OCI-LY7 (cell line): ENCODE measurements around the gene GPHA2. TPM values are rescaled to one million over a fixed set of nuclear protein-coding genes. Genes with fewer than 3 reads are reported as not detected.

Experiments used
- BruUV-seq: library from RNA; stranded (reverse); fragments of 400-500 nt; replicated peaks from 2 replicates; lab custom pipeline; 2021; lab: Mats Ljungman, UMichigan
- CTCF ChIA-PET: fragments of 300-600 bp; sonication (Branson Sonifier 250); formaldehyde crosslinking; loops from one replicate; lab custom pipeline; 2022; ENCODE audit warnings: antibody characterized with exemption; ENCODE audit not compliant: unreplicated experiment; lab: Charles Lee
- POLR2A ChIA-PET: fragments of 300-600 bp; sonication (Branson Sonifier 250); formaldehyde crosslinking; loops from one replicate; lab custom pipeline; 2022; ENCODE audit warnings: antibody characterized with exemption; lab: Charles Lee
- DNase-seq: peaks from one replicate; pipeline ENCODE4 v3.0.0-alpha.2; 2015; ENCODE audit warnings: low spot score
- H2AFZ ChIP-seq: fragments of 200-600 bp; sonication (generic), shearing (Covaris generic); 2 replicates; pipeline ENCODE4 v1.6.1; 2014; ENCODE audit warnings: mild to moderate bottlenecking, antibody characterized with exemption, low read length, moderate library complexity
- H3K27ac ChIP-seq: fragments of 200-600 bp; sonication (generic); 2 replicates; pipeline ENCODE4 v1.5.1; 2014; ENCODE audit warnings: mixed run types, low read depth, mild to moderate bottlenecking, moderate library complexity, low read length, inconsistent platforms; ENCODE audit not compliant: poor library complexity, severe bottlenecking
- H3K36me3 ChIP-seq: fragments of 200-600 bp; sonication (generic); 2 replicates; pipeline ENCODE4 v1.6.1; 2014; ENCODE audit warnings: mild to moderate bottlenecking, antibody characterized with exemption, low read length, moderate library complexity, mixed read lengths; ENCODE audit not compliant: insufficient read depth
- H3K4me1 ChIP-seq: fragments of 200-600 bp; sonication (generic); 2 replicates; pipeline ENCODE4 v1.5.1; 2014; ENCODE audit warnings: mild to moderate bottlenecking, low read length; ENCODE audit not compliant: insufficient read depth, poor library complexity, severe bottlenecking
- H3K4me2 ChIP-seq: fragments of 200-600 bp; sonication (generic); 2 replicates; pipeline ENCODE4 v1.6.1; 2014; ENCODE audit warnings: mild to moderate bottlenecking, low read length
- H3K4me3 ChIP-seq: fragments of 200-600 bp; sonication (generic); 2 replicates; pipeline ENCODE4 v1.5.1; 2014; ENCODE audit warnings: mild to moderate bottlenecking, low read depth, low read length; ENCODE audit not compliant: poor library complexity, severe bottlenecking
- H3K79me2 ChIP-seq: fragments of 200-600 bp; sonication (generic); 2 replicates; pipeline ENCODE4 v1.6.1; 2016; ENCODE audit warnings: low read depth, mild to moderate bottlenecking, low read length, moderate library complexity, mixed read lengths; ENCODE audit not compliant: insufficient read depth
- H3K9me2 ChIP-seq: fragments of 200-600 bp; sonication (generic); 2 replicates; pipeline ENCODE4 v1.6.1; 2016; ENCODE audit warnings: mild to moderate bottlenecking, low read length, mixed read lengths; ENCODE audit not compliant: insufficient read depth
- H3K9me3 ChIP-seq: fragments of 200-600 bp; sonication (generic); 2 replicates; pipeline ENCODE4 v1.6.1; 2014; ENCODE audit warnings: mild to moderate bottlenecking, mixed run types, low read length, mixed read lengths
- H4K20me1 ChIP-seq: fragments of 200-600 bp; sonication (generic); 2 replicates; pipeline ENCODE4 v1.6.1; 2014; ENCODE audit warnings: mild to moderate bottlenecking, antibody characterized with exemption, low read length, moderate library complexity, mixed read lengths; ENCODE audit not compliant: insufficient read depth
- CTCF ChIP-seq: fragments of 200-600 bp; sonication (generic); conservative IDR thresholded peaks from 2 replicates; pipeline ENCODE4 v1.5.1; 2014; ENCODE audit warnings: mild to moderate bottlenecking, antibody characterized with exemption, low read length, moderate library complexity, mixed read lengths
- EZH2phosphoT487 ChIP-seq: fragments of 200-600 bp; sonication (generic); IDR thresholded peaks from 2 replicates; pipeline ENCODE4 v1.6.1; 2018; ENCODE audit warnings: low read depth, borderline replicate concordance, mild to moderate bottlenecking, mixed run types, antibody characterized with exemption, low read length, moderate library complexity, mixed read lengths
- intact Hi-C: fragments of 100-400 bp; cut with micrococcal nuclease; formaldehyde crosslinking; loops from one replicate; pipeline ENCODE4 v1.10.0; 2022; ENCODE audit not compliant: unreplicated experiment
- total RNA-seq, 2 experiments: library from RNA; depleted of rRNA in 1 of 2; stranded (reverse); fragments of >200 nt in 1 of 2; shearing (Covaris generic) in 1 of 2; gene quantifications; 2 replicates each; pipeline ENCODE4 v1.2.3, GENCODE V29; 2014 to 2022

Gene GPHA2
- total RNA-seq, 2 experiments from 2014 or later, result not detected

DNA sequence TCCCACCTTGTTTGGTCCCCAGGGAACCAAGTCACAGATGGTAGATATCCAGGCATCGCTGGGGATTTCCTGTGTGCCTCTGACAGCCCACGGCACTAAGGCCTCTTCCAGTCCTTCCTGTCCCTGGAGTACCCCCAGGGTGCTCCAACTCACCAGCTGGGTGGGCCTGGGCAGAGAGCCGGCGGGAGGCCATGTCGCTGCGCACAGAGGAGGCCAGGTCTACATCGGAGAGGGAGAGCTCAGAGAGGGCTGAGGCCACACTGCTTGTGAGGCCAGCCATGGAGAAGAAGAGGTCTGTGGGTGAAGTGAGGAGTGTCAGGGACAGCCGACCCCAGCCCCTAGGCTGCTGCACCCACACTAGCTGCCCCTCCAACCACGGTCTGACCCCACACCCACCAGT, 24.0 kb downstream of the GPHA2 start:
- no peak for DNase-seq
- Histone ChIP-seq H4K20me1 (no peaks in the 10 kb centered on the region), H2AFZ (no peak overlapping the region), H3K79me2 (peaks cover 9% of the 10 kb centered on the region; the same call in 1 of the 2 replicates), H3K27ac (no peak overlapping the region), H3K4me3 (no peak overlapping the region), H3K9me3 (no peaks in the 10 kb centered on the region), H3K4me2 (no peak overlapping the region), H3K4me1 (peaks cover 11% of the 10 kb centered on the region), H3K9me2 (no peaks in the 10 kb centered on the region), H3K36me3 (peaks cover 53% of the 10 kb centered on the region)
- intact Hi-C loops, result loop anchor here (10.0 kb wide), 1 partner anchor 173 kb away; the partner anchor contains the start of genes CDCA5 and ZFPL1
- ChIA-PET CTCF (no interaction called here), POLR2A (interaction anchor here (0.6 to 1.0 kb wide), 2 partner anchors 164 to 464 kb away, joined by 3 to 4 read pairs; no protein-coding TSS in a partner anchor)
- no TSS peak for BruUV-seq
- no peak for TF ChIP-seq CTCF

DNA sequence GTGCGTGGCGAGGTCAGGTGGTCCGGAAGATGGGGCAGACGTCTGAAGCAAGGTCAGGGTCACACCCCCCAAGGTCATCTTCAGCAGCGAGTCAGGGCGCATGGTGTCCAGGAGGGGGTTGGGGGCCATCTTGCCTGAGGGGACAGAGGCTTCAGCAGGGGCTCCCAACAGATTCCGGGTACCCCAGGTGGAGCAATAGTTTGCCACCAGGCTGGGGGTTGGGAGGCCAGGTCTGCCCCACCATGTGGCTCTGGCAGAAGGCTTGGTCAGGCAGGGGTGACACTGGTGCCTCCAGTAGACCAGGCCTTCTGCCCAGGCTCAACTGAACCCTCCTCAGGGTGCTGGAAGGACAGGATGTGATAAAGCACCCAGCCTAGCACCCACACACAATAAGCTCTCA, 24.6 kb downstream of the GPHA2 start:
- H3K79me2 ChIP-seq, result peaks cover 4% of the 10 kb centered on the region; the same call in 1 of the 2 replicates
- H3K9me3 ChIP-seq, result no peaks in the 10 kb centered on the region
- ChIA-PET CTCF (no interaction called here), POLR2A (interaction anchor here (0.6 to 1.0 kb wide), 2 partner anchors 164 to 464 kb away, joined by 3 to 4 read pairs; no protein-coding TSS in a partner anchor)
- TF ChIP-seq CTCF, result no peak
- no peak for TF ChIP-seq EZH2phosphoT487
- no peak overlapping the region for H2AFZ ChIP-seq
- H3K9me2 ChIP-seq, result no peaks in the 10 kb centered on the region
- intact Hi-C loops, result loop anchor here (10.0 kb wide), 1 partner anchor 174 kb away; the partner anchor contains the start of genes CDCA5 and ZFPL1
- DNase-seq, result no peak
- no TSS peak for BruUV-seq
- H3K27ac ChIP-seq, result no peak overlapping the region
- H3K4me3 ChIP-seq, result no peak overlapping the region
- no peak overlapping the region for H3K4me2 ChIP-seq
- peaks cover 11% of the 10 kb centered on the region for H3K4me1 ChIP-seq
- no peaks in the 10 kb centered on the region for H4K20me1 ChIP-seq
- H3K36me3 ChIP-seq, result peaks cover 58% of the 10 kb centered on the region

DNA sequence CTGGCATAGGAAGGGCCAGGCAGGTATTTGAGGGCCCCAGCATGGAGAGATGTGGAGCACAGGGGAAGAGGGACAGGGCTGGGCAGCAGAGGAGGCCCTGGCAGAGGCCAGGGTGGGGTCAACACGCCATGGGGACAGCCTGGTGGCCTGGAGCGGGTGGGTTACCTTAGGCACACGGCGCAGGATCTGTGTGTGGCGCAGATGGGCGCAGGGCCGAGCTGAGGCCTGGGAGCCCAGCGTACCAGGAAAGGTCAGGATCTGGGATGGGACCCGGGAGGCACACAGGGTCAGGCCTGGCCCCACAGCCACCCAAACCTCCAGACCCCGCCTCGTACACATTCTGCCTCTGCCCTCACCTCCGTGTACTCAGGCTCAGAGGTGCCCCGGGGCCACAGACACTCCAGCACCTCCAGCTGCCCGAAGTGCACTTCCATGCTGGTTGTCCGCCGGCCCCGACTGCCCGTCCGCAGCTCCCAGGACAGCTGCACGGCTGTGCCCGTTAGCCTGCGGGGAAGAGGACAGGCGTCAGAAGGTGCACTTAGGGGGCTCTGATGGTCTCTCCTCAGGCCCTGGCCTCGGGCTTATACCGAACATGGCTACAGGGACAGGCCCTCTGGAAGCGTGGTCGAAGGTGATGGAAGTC, 25.1 kb downstream of the GPHA2 start:
- H3K4me1 ChIP-seq, result peaks cover 6% of the 10 kb centered on the region
- intact Hi-C loops, result loop anchor here (10.0 kb wide), 1 partner anchor 174 kb away; the partner anchor contains the start of genes CDCA5 and ZFPL1
- H3K4me3 ChIP-seq, result no peak overlapping the region
- peaks cover 64% of the 10 kb centered on the region for H3K36me3 ChIP-seq
- CTCF ChIA-PET, result no interaction called here
- no peaks in the 10 kb centered on the region for H3K79me2 ChIP-seq
- DNase-seq, result no peak
- H2AFZ ChIP-seq, result no peak overlapping the region
- no TSS peak for BruUV-seq
- no peak overlapping the region for H3K27ac ChIP-seq
- no peaks in the 10 kb centered on the region for H3K9me2 ChIP-seq
- POLR2A ChIA-PET, result no interaction called here
- no peaks in the 10 kb centered on the region for H4K20me1 ChIP-seq
- H3K9me3 ChIP-seq, result no peaks in the 10 kb centered on the region
- TF ChIP-seq EZH2phosphoT487 (no peak), CTCF (no peak)
- no peak overlapping the region for H3K4me2 ChIP-seq
